SJCRH30 (cell line): Measurements from ENCODE around the gene ATP6V0A1. TPM values are rescaled to one million over a fixed set of nuclear protein-coding genes. Genes with fewer than 3 reads are reported as not detected.
"Not testable (repeated sequence)": the region's sequence is repeated elsewhere in the genome, so short reads cannot be mapped to it uniquely, and the experiment has no call there.

Source experiments
- DNase-seq, 2 experiments: peaks; one replicate each; pipeline ENCODE4 v3.0.0-alpha.2; 2015 to 2020
- H3K27ac ChIP-seq: fragments of 250-450 bp; sonication (Bioruptor Pico); 2 replicates; pipeline ENCODE4 v1.5.1; 2020; ENCODE audit warnings: mild to moderate bottlenecking, moderate library complexity
- H3K27me3 ChIP-seq: fragments of 250-450 bp; sonication (Bioruptor Pico); 2 replicates; pipeline ENCODE4 v1.5.1; 2020; ENCODE audit warnings: mild to moderate bottlenecking, moderate library complexity
- H3K36me3 ChIP-seq: fragments of 250-450 bp; sonication (Bioruptor Pico); 2 replicates; pipeline ENCODE4 v1.5.1; 2020; ENCODE audit warnings: mild to moderate bottlenecking, moderate library complexity
- H3K4me1 ChIP-seq: fragments of 250-450 bp; sonication (Bioruptor Pico); 2 replicates; pipeline ENCODE4 v1.5.1; 2020; ENCODE audit warnings: mild to moderate bottlenecking, moderate library complexity
- H3K4me3 ChIP-seq: fragments of 250-450 bp; sonication (Bioruptor Pico); 2 replicates; pipeline ENCODE4 v1.5.1; 2020; ENCODE audit warnings: mild to moderate bottlenecking, moderate library complexity
- H3K9me3 ChIP-seq: fragments of 250-450 bp; sonication (Bioruptor Pico); replicated peaks from 2 replicates; pipeline ENCODE4 v1.5.1; 2020; ENCODE audit warnings: mild to moderate bottlenecking, moderate library complexity
- total RNA-seq: library from RNA; depleted of rRNA; stranded (reverse); fragments of >200 nt; shearing (Covaris generic); gene quantifications from 2 replicates; pipeline ENCODE4 v1.2.3, GENCODE V29; 2014

The ATP6V0A1 gene
- total RNA-seq, 1 experiment from 2014 or later, result 30.9 TPM

GRCh38 chr17:42526031-42526444 lies 67.4 kb downstream of the ATP6V0A1 start:
- H3K27ac ChIP-seq, result no peak overlapping the region
- no peaks in the 10 kb centered on the region for H3K27me3 ChIP-seq
- DNase-seq, result no peak
- H3K9me3 ChIP-seq, result no peaks in the 10 kb centered on the region
- no peaks in the 10 kb centered on the region for H3K36me3 ChIP-seq
- no peak overlapping the region for H3K4me3 ChIP-seq
- peaks cover 8% of the 10 kb centered on the region for H3K4me1 ChIP-seq

GRCh38 chr17:42527932-42528331 lies 69.3 kb downstream of the ATP6V0A1 start:
- no peaks in the 10 kb centered on the region for H3K9me3 ChIP-seq
- H3K27me3 ChIP-seq, result no peaks in the 10 kb centered on the region
- H3K4me3 ChIP-seq, result no peak overlapping the region
- 0 out of 2 replicates have a peak, but pooled peaks cover 2% of the 10 kb centered on the region for H3K4me1 ChIP-seq
- H3K27ac ChIP-seq, result no peak overlapping the region
- H3K36me3 ChIP-seq, result no peaks in the 10 kb centered on the region
- no peak for DNase-seq

GRCh38 chr17:42529061-42529460 lies 70.4 kb downstream of the ATP6V0A1 start:
- H3K36me3 ChIP-seq, result no peaks in the 10 kb centered on the region
- H3K27ac ChIP-seq, result no peak overlapping the region
- no peaks in the 10 kb centered on the region for H3K27me3 ChIP-seq
- 0 out of 2 replicates have a peak, but pooled peaks cover 2% of the 10 kb centered on the region for H3K4me1 ChIP-seq
- no peak overlapping the region for H3K4me3 ChIP-seq
- no peak for DNase-seq
- no peaks in the 10 kb centered on the region for H3K9me3 ChIP-seq

GRCh38 chr17:42530952-42531454 lies 72.3 kb downstream of the ATP6V0A1 start:
- Histone ChIP-seq H3K4me3 (no peak overlapping the region), H3K9me3 (no peaks in the 10 kb centered on the region), H3K36me3 (no peaks in the 10 kb centered on the region), H3K27me3 (no peaks in the 10 kb centered on the region), H3K27ac (no peak overlapping the region), H3K4me1 (peaks cover 11% of the 10 kb centered on the region)
- no peak for DNase-seq

GRCh38 chr17:42531455-42532354 lies 73.0 kb downstream of the ATP6V0A1 start:
- no peak overlapping the region for H3K27ac ChIP-seq
- peaks cover 11% of the 10 kb centered on the region for H3K4me1 ChIP-seq
- peak overlapping the region; percentile 41 for H3K4me3 ChIP-seq
- H3K9me3 ChIP-seq, result no peaks in the 10 kb centered on the region
- H3K27me3 ChIP-seq, result no peaks in the 10 kb centered on the region
- DNase-seq, result no peak
- H3K36me3 ChIP-seq, result no peaks in the 10 kb centered on the region

GRCh38 chr17:42535155-42536047 lies 76.7 kb downstream of the ATP6V0A1 start:
- H3K4me1 ChIP-seq, result peaks cover 16% of the 10 kb centered on the region
- no peaks in the 10 kb centered on the region for H3K9me3 ChIP-seq
- H3K4me3 ChIP-seq, result peak overlapping the region; percentile 63
- no peak for DNase-seq
- no peaks in the 10 kb centered on the region for H3K27me3 ChIP-seq
- H3K27ac ChIP-seq, result peak overlapping the region; percentile 64
- no peaks in the 10 kb centered on the region for H3K36me3 ChIP-seq

GRCh38 chr17:42536048-42536371 lies 77.3 kb downstream of the ATP6V0A1 start, which contains the start of gene NAGLU:
NAGLU (plus strand) TSS chr17:42536241; CDS start chr17:42536273, 32 bp downstream.
- Histone ChIP-seq H3K36me3 (no peaks in the 10 kb centered on the region), H3K9me3 (no peaks in the 10 kb centered on the region), H3K27ac (peak within 1 kb of the TSS; percentile 98), H3K27me3 (no peaks in the 10 kb centered on the region), H3K4me3 (peak within 1 kb of the TSS; percentile 63), H3K4me1 (peaks cover 15% of the 10 kb centered on the region)
- peak; percentile 97 to 98 for DNase-seq

GRCh38 chr17:42536372-42537155 lies 77.9 kb downstream of the ATP6V0A1 start:
- peak overlapping the region; percentile 63 for H3K4me3 ChIP-seq
- peak overlapping the region; percentile 98 for H3K27ac ChIP-seq
- DNase-seq, result peak; percentile 96 to 97
- no peaks in the 10 kb centered on the region for H3K9me3 ChIP-seq
- no peaks in the 10 kb centered on the region for H3K27me3 ChIP-seq
- peaks cover 15% of the 10 kb centered on the region for H3K4me1 ChIP-seq
- peaks cover 3% of the 10 kb centered on the region; the same call in 1 of the 2 replicates for H3K36me3 ChIP-seq

GRCh38 chr17:42537156-42537805 lies 78.6 kb downstream of the ATP6V0A1 start:
- no peaks in the 10 kb centered on the region for H3K27me3 ChIP-seq
- peak overlapping the region; percentile 63 for H3K4me3 ChIP-seq
- H3K9me3 ChIP-seq, result no peaks in the 10 kb centered on the region
- H3K36me3 ChIP-seq, result peaks cover 3% of the 10 kb centered on the region; the same call in 1 of the 2 replicates
- H3K27ac ChIP-seq, result peak overlapping the region; percentile 98
- no peak for DNase-seq
- peaks cover 15% of the 10 kb centered on the region for H3K4me1 ChIP-seq

- no peaks in the 10 kb centered on the region for H3K9me3 ChIP-seq
- H3K36me3 ChIP-seq, result peaks cover 5% of the 10 kb centered on the region; the same call in 1 of the 2 replicates
- H3K27ac ChIP-seq, result peak overlapping the region; percentile 98
- no peak overlapping the region for H3K4me3 ChIP-seq
- H3K27me3 ChIP-seq, result no peaks in the 10 kb centered on the region
- H3K4me1 ChIP-seq, result peaks cover 15% of the 10 kb centered on the region
- DNase-seq, result no peak
Observed at GRCh38 chr17:42537826-42538451, 79.3 kb downstream of the ATP6V0A1 start.

GRCh38 chr17:42538482-42538881 lies 79.8 kb downstream of the ATP6V0A1 start:
- Histone ChIP-seq H3K27me3 (no peaks in the 10 kb centered on the region), H3K9me3 (no peaks in the 10 kb centered on the region), H3K27ac (no peak overlapping the region), H3K4me1 (peaks cover 15% of the 10 kb centered on the region), H3K36me3 (peaks cover 5% of the 10 kb centered on the region), H3K4me3 (no peak overlapping the region)
- DNase-seq, result no peak

GRCh38 chr17:42540558-42540957 lies 81.9 kb downstream of the ATP6V0A1 start:
- not testable (repeated sequence) for H3K27ac ChIP-seq, H3K27me3 ChIP-seq, H3K4me3 ChIP-seq, H3K36me3 ChIP-seq, H3K4me1 ChIP-seq, H3K9me3 ChIP-seq, DNase-seq

GRCh38 chr17:42541041-42541833 lies 82.6 kb downstream of the ATP6V0A1 start:
- no peaks in the 10 kb centered on the region for H3K27me3 ChIP-seq
- no peak overlapping the region for H3K27ac ChIP-seq
- H3K4me3 ChIP-seq, result no peak overlapping the region
- peaks cover 5% of the 10 kb centered on the region for H3K36me3 ChIP-seq
- no peaks in the 10 kb centered on the region for H3K9me3 ChIP-seq
- DNase-seq, result no peak
- H3K4me1 ChIP-seq, result peaks cover 6% of the 10 kb centered on the region; the same call in 1 of the 2 replicates
